Measurements from ENCODE around the gene NCSTN.

NCSTN gene

GRCh38 chr1:160346958-160347357 is 3.8 kb downstream of the NCSTN start:
- H3K9me3 ChIP-seq (ENCODE audit: insufficient read depth, low read length): no peaks in the 10 kb centered on the region
- H3K9ac ChIP-seq (ENCODE audit: low read length): no peak overlapping the region
- H4K20me1 ChIP-seq (ENCODE audit: low read depth, low read length): no peaks in the 10 kb centered on the region
- H3K27me3 ChIP-seq (ENCODE audit: low read length): no peaks in the 10 kb centered on the region
- H3F3A ChIP-seq (ENCODE audit: insufficient read depth): no peaks in the 10 kb centered on the region
- H3K4me3 ChIP-seq (ENCODE audit: insufficient read depth, low read length, poor library complexity, severe bottlenecking): no peak overlapping the region
- no peak overlapping the region for H2AFZ ChIP-seq (ENCODE audit: low read depth, low read length, severe bottlenecking)
- H3K4me2 ChIP-seq (ENCODE audit: low read depth, low read length, poor library complexity, severe bottlenecking): no peak overlapping the region
- no peak overlapping the region for H3K27ac ChIP-seq (ENCODE audit: low read depth, low read length)
- peaks cover 9% of the 10 kb centered on the region; the same call in 1 of the 2 replicates for H3K36me3 ChIP-seq (ENCODE audit: low read length)
- peaks cover 30% of the 10 kb centered on the region for H3K79me2 ChIP-seq (ENCODE audit: insufficient read depth, low read length)
- TF ChIP-seq, protein P1, sequence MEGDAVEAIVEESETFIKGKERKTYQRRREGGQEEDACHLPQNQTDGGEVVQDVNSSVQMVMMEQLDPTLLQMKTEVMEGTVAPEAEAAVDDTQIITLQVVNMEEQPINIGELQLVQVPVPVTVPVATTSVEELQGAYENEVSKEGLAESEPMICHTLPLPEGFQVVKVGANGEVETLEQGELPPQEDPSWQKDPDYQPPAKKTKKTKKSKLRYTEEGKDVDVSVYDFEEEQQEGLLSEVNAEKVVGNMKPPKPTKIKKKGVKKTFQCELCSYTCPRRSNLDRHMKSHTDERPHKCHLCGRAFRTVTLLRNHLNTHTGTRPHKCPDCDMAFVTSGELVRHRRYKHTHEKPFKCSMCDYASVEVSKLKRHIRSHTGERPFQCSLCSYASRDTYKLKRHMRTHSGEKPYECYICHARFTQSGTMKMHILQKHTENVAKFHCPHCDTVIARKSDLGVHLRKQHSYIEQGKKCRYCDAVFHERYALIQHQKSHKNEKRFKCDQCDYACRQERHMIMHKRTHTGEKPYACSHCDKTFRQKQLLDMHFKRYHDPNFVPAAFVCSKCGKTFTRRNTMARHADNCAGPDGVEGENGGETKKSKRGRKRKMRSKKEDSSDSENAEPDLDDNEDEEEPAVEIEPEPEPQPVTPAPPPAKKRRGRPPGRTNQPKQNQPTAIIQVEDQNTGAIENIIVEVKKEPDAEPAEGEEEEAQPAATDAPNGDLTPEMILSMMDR (IDR thresholded peaks at IDR 0.05; ENCODE audit: insufficient read depth, low read length, poor library complexity, severe bottlenecking): no peak
- TF ChIP-seq EZH2phosphoT487 (conservative IDR thresholded peaks at IDR 0.05; ENCODE audit: low read length): no peak
- no peaks in the 10 kb centered on the region for H3K9me2 ChIP-seq (replicated peaks; ENCODE audit: insufficient read depth, low read length)

DNA sequence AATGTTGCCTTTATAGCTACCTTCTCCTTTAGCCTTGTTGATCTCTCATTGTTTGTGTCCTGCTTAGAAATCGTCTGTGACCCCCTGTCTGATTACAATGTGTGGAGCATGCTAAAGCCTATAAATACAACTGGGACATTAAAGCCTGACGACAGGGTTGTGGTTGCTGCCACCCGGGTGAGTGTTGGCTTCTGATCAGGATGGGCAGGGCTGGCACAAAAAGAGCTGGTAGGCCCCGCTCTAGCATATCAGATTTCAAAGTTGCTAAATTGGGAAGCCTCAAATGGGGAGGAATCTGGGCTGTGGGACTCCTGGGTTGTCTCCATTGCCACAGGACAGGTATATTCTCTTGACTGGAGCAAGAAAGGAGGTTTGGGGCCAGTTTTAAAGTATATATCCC is 8.4 kb downstream of the NCSTN start:
- TF ChIP-seq, protein P1 (IDR thresholded peaks at IDR 0.05; ENCODE audit: insufficient read depth, low read length, poor library complexity, severe bottlenecking): no peak
- no peak for TF ChIP-seq EZH2phosphoT487 (conservative IDR thresholded peaks at IDR 0.05; ENCODE audit: low read length)
- Histone ChIP-seq H3F3A (ENCODE audit: insufficient read depth) (no peaks in the 10 kb centered on the region), H3K36me3 (ENCODE audit: low read length) (peaks cover 21% of the 10 kb centered on the region), H3K27me3 (ENCODE audit: low read length) (no peaks in the 10 kb centered on the region), H3K4me3 (ENCODE audit: insufficient read depth, low read length, poor library complexity, severe bottlenecking) (no peak overlapping the region), H3K9me3 (ENCODE audit: insufficient read depth, low read length) (no peaks in the 10 kb centered on the region), H3K79me2 (ENCODE audit: insufficient read depth, low read length) (no peaks in the 10 kb centered on the region), H3K9me2 (replicated peaks; ENCODE audit: insufficient read depth, low read length) (no peaks in the 10 kb centered on the region), H3K9ac (ENCODE audit: low read length) (no peak overlapping the region), H3K4me2 (ENCODE audit: low read depth, low read length, poor library complexity, severe bottlenecking) (no peak overlapping the region), H4K20me1 (ENCODE audit: low read depth, low read length) (no peaks in the 10 kb centered on the region), H2AFZ (ENCODE audit: low read depth, low read length, severe bottlenecking) (no peak overlapping the region), H3K27ac (ENCODE audit: low read depth, low read length) (no peak overlapping the region)

- Histone ChIP-seq H3K9ac (ENCODE audit: low read length) (no peak overlapping the region), H3K27me3 (ENCODE audit: low read length) (no peaks in the 10 kb centered on the region), H4K20me1 (ENCODE audit: low read depth, low read length) (no peaks in the 10 kb centered on the region), H3K9me2 (replicated peaks; ENCODE audit: insufficient read depth, low read length) (no peaks in the 10 kb centered on the region), H3K4me3 (ENCODE audit: insufficient read depth, low read length, poor library complexity, severe bottlenecking) (no peak overlapping the region), H2AFZ (ENCODE audit: low read depth, low read length, severe bottlenecking) (no peak overlapping the region), H3K36me3 (ENCODE audit: low read length) (peaks cover 21% of the 10 kb centered on the region), H3K79me2 (ENCODE audit: insufficient read depth, low read length) (no peaks in the 10 kb centered on the region), H3K9me3 (ENCODE audit: insufficient read depth, low read length) (no peaks in the 10 kb centered on the region), H3K27ac (ENCODE audit: low read depth, low read length) (no peak overlapping the region), H3K4me2 (ENCODE audit: low read depth, low read length, poor library complexity, severe bottlenecking) (no peak overlapping the region), H3F3A (ENCODE audit: insufficient read depth) (no peaks in the 10 kb centered on the region)
- TF ChIP-seq, protein P1 (IDR thresholded peaks at IDR 0.05; ENCODE audit: insufficient read depth, low read length, poor library complexity, severe bottlenecking): no peak
- no peak for TF ChIP-seq EZH2phosphoT487 (conservative IDR thresholded peaks at IDR 0.05; ENCODE audit: low read length)
Measured at GRCh38 chr1:160352555-160352954, 9.4 kb downstream of the NCSTN start.
